ENCODE results near the gene SUSD3.

SUSD3 gene

GRCh38 chr9:93053781-93054331, 4.6 kb upstream of the SUSD3 start:
- DNase-seq: no peak

GRCh38 chr9:93054758-93055704, 3.5 kb upstream of the SUSD3 start:
- DNase-seq: no peak

GRCh38 chr9:93057042-93057702, 1.3 kb upstream of the SUSD3 start:
- peak; percentile 33 for DNase-seq

- no peak for DNase-seq
These were observed 672 bp upstream of the SUSD3 start for GRCh38 chr9:93057703-93058354.

GRCh38 chr9:93059011-93059714, 662 bp downstream of the SUSD3 start:
- DNase-seq: peak; percentile 24

- no peak for DNase-seq
These were observed 1.4 kb downstream of the SUSD3 start for GRCh38 chr9:93059715-93060578.

- no peak for DNase-seq
These were observed 2.3 kb downstream of the SUSD3 start for GRCh38 chr9:93060746-93061259.

- no peak for DNase-seq
These were observed 2.8 kb downstream of the SUSD3 start for GRCh38 chr9:93061260-93061751.

GRCh38 chr9:93061791-93062763, 3.6 kb downstream of the SUSD3 start:
- DNase-seq: peak; percentile 83

GRCh38 chr9:93064392-93065134, 6.1 kb downstream of the SUSD3 start:
- peak; percentile 38 for DNase-seq

- DNase-seq: no peak
These were observed 6.7 kb downstream of the SUSD3 start for GRCh38 chr9:93065135-93065720.

GRCh38 chr9:93066978-93067603, 8.6 kb downstream of the SUSD3 start:
- DNase-seq: no peak

GRCh38 chr9:93068956-93069355, 10.5 kb downstream of the SUSD3 start:
- DNase-seq: no peak

- peak; percentile 62 for DNase-seq
These were observed 13.0 kb downstream of the SUSD3 start for GRCh38 chr9:93071464-93071863.

- DNase-seq: no peak
These were observed 13.9 kb downstream of the SUSD3 start for GRCh38 chr9:93072383-93072795.

- no peak for DNase-seq
These were observed 17.7 kb downstream of the SUSD3 start for GRCh38 chr9:93076101-93076791.

GRCh38 chr9:93076792-93077128, 18.3 kb downstream of the SUSD3 start:
- no peak for DNase-seq

GRCh38 chr9:93077367-93077766, 18.9 kb downstream of the SUSD3 start:
- DNase-seq: no peak
